GM21825 (cell line): ENCODE results near the gene NR6A1.
"Not testable (repeated sequence)": the region's sequence is repeated elsewhere in the genome, so short reads cannot be mapped to it uniquely, and the experiment has no call there.

Experiments used
- ATAC-seq: cut with Tn5 transposase; IDR thresholded peaks from one replicate; pipeline ENCODE4 v1.9.1; 2021; ENCODE audit warnings: mild to moderate bottlenecking, moderate library complexity; ENCODE audit not compliant: unreplicated experiment

Gene NR6A1

DNA sequence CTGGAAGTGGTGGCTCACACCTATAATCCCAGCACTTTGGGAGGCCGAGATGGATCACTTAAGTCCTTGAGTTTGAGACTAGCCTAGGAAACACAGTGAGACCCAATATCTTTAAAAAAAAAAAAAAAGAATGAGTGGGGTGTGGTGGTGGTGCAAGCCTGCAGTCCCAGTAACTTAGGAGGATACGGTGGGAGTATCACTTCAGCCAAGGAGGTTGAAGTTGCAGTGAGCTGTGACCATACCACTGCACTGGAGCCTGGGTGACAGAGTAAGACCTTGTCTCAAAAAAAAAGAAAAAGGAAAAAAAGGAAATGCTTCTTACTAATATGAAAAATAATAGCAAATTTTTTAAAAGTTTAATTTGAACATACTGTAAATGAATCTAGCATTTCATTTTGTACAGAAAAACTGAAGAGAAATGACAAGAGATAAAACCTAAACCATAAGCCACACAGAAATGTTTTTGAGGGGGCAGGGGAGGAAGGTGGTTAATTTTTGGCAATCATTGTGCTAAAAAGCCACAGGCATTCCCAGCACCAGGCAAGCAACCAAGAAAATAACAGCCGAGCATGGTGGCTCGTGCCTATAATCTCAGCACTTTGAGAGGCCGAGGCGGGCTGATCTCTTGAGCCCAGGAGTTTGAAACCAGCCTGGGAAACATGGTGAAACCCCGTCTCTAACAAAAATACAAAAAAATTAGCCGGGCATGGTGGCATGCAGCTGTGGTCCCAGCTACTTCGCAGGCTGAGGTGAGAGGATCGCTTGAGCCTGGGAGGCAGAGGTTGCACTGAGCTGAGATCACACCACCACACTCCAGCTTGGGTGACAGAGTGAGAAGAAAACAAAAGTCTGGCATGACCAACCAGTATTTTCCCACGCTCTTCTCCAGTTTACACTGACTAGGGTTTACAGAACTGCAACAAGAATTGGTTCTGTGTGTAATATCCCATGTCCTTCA, 149.5 kb downstream of the NR6A1 start:
- no peak for ATAC-seq

DNA sequence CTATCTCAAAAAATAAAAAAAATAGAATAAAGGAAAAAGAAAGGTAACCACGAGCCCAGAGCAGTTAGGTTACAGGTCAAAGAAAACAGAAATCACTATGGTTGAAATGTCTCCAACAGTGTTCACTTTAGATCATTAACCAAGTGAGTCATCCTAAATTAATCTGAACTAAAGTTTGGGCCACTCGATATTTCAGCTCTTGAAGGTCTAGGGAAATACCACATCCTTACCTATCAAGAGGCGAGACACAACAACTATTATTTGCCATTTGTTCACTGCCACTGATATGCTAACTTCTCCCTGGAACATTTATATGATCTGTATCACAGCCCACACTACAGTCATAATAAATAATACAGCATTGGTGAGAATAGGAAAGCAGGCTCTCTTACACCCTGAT, 152.6 kb downstream of the NR6A1 start:
- ATAC-seq, result no peak

- ATAC-seq, result no peak
Observed at GRCh38 chr9:124617477-124618141, 153.5 kb downstream of the NR6A1 start.

DNA sequence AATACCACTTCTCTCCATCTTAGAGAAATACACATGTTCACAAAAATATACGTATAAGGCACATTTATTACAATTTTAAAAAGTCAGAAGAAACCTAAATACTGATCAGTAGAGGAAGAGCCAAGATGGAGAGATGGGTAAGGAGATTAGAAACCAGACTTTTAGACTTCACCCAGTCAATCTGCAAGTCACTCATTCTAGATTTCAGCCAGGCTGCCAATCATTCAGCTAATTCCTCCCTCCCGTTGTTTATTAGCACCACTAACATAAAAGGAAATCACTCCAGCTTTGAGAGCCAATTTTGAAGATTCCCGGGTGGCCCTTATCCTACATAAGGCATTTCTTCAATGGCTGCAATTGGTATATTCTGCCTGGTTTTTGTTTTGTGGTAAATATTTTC, 154.2 kb downstream of the NR6A1 start:
- ATAC-seq, result no peak

- not testable (repeated sequence) for ATAC-seq
Observed at GRCh38 chr9:124615840-124616239, 155.3 kb downstream of the NR6A1 start.

- no peak for ATAC-seq
Observed at GRCh38 chr9:124615100-124615742, 155.9 kb downstream of the NR6A1 start.

DNA sequence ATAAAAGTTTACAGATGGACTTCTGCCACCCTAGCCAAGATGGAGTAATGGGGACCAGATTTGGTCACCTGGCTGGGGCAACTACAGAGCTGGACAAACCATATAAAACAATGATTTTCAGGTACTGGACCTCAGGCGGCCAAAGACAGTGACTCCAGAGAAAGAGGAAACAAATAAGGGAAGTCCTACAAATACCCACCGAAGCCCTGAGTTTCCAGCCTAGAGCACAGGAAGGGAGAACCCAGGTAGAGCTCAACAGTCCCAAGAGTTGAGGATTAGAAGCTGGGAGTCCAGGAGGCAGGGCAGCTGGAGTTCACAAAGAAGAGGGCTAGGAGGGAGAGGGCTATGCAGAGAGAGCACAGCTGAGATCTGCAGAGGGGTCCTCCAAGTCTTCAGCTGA, 157.3 kb downstream of the NR6A1 start:
- no peak for ATAC-seq

GRCh38 chr9:124611106-124611505, 160.0 kb downstream of the NR6A1 start:
- ATAC-seq, result no peak

GRCh38 chr9:124606027-124606426, 165.1 kb downstream of the NR6A1 start:
- no peak for ATAC-seq

GRCh38 chr9:124605258-124605657, 165.9 kb downstream of the NR6A1 start:
- no peak for ATAC-seq

DNA sequence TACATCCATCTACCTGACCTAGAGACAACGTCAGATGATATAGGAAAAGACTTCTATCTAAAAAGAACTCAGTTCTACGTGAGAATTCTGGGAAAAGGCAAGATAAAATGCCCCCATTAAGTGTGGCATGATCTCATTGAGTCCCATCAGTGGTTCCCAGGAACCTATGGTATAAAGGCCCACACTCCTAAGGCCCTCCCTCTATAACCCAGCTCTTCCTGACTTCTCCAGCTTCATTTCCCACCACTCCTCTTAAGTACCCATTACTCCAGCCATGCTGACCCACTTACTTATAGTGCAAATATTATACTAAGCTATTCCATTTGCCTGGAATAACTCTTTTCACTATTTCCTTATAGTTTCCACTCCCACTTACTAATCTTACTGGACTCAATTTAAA, 168.5 kb downstream of the NR6A1 start:
- ATAC-seq, result no peak

- no peak for ATAC-seq
Observed at GRCh38 chr9:124602204-124602603, 168.9 kb downstream of the NR6A1 start.

GRCh38 chr9:124600407-124600806, 170.7 kb downstream of the NR6A1 start:
- no peak for ATAC-seq

DNA sequence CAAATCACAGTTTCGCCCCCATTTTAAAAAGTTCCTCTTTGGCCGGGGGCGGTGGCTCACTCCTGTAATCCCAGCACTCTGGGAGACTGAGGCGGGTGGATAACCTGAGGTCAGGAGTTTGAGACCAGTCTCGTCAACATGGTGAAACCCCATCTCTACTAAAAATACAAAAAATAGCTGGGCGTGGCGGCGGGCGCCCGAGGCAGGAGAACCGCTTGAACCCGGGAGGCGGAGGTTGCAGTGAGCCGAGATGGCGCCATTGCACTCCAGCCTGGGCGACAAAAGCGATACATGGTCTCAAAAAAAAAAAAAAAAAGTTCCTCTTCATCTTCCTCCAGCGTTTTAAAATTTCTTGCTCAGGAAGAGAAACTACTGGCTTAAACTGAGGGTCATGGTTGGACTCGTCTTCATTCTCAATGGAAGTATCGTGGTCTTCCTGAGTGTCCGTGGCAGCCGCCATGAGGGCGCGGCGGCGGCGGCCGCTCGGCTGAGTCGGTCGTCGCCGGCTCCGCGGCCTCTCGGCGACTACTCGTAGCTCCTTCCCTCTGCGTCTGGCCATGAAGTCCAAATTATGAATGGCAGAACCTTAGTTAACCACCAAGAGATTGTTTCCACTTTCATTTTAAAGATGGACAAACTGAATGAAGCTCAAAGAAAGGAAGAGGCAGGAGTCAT, 171.9 kb downstream of the NR6A1 start:
- no peak for ATAC-seq

DNA sequence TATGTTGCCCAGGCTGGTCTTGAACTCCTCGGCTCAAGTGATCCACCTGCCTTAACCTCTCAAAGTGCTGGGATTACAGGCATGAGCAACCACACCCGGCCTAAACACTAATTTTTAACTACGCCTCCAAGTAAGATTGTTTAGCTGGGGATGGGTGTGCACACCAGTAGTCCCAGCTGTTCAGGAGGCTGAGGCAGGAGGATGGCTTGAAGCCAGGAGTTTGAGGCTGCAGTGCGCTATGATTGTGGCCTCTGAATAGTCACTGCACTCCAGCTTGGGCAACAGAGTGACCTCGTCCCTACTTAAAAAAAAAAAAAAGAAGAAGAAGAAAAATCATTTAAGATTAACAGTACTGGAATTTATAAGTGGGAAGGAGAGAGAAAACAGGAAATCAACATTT, 173.1 kb downstream of the NR6A1 start:
- ATAC-seq, result no peak

- no peak for ATAC-seq
Observed at GRCh38 chr9:124596172-124596839, 174.8 kb downstream of the NR6A1 start.

DNA sequence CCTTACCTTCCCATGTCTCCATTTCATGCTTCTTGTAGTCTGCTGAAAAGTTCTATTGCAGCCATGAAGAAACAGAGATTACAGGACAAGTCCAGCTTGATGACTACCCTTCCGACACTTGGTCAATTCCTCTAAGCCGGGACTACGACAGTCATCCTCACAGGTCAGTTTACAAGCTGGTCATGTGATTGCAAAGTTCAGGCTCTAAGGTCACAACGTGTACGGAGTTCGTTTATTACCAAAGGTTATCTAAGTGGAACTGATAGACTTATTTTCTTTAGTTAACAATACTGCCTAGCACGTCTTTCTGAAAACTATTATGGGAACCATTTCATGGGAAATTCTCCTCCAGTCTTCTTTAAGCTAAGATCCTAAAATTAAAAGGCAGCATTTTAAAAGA, 175.4 kb downstream of the NR6A1 start:
- no peak for ATAC-seq

- no peak for ATAC-seq
Observed at GRCh38 chr9:124594673-124595072, 176.4 kb downstream of the NR6A1 start.

- ATAC-seq, result no peak
Observed at GRCh38 chr9:124594225-124594624, 176.9 kb downstream of the NR6A1 start.

GRCh38 chr9:124593651-124594058, 177.5 kb downstream of the NR6A1 start:
- ATAC-seq, result no peak

GRCh38 chr9:124593200-124593599, 177.9 kb downstream of the NR6A1 start:
- ATAC-seq, result no peak
